ENCODE measurements around the gene CHCHD3. TPM values are rescaled to one million over a fixed set of nuclear protein-coding genes. Genes with fewer than 3 reads are reported as not detected.

The CHCHD3 gene
- total and polyA plus RNA-seq, 4 donors, result 29.1 to 50.3 (median 36.0) TPM

GRCh38 chr7:132755538-132756483 lies 326.1 kb downstream of the CHCHD3 start:
- Histone ChIP-seq H3K27me3 (ENCODE audit: control insufficient read depth in 1 of 2, insufficient read depth in 2 of 2, low read length in 1 of 2) (peaks cover 0 to 1% of the 10 kb centered on the region in 2 donors), H3K36me3 (ENCODE audit: control insufficient read depth in 1 of 2, insufficient read depth in 2 of 2, low read length in 1 of 2) (no peaks in the 10 kb centered on the region), H3K4me3 (ENCODE audit: low read length in 2 of 2) (no peak overlapping the region), H3K27ac (ENCODE audit: low read depth in 1 of 2, low read length in 2 of 2) (no peak overlapping the region), H3K4me1 (ENCODE audit: control insufficient read depth in 1 of 2, insufficient read depth in 2 of 2, low read length in 2 of 2) (no peaks in the 10 kb centered on the region), H3K9me3 (ENCODE audit: control insufficient read depth, low read length) (no peaks in the 10 kb centered on the region)
- intact Hi-C loops (cut with DNase I), result no loop called here
- no peak for DNase-seq
- 67 to 85% methylated on average over 5 of the region's 5 CpGs for WGBS, 2 donors
- ATAC-seq (ENCODE audit: low FRiP score), result no peak

GRCh38 chr7:132752431-132752830 lies 329.5 kb downstream of the CHCHD3 start:
- intact Hi-C loops (cut with DNase I), result no loop called here
- WGBS, 2 donors, result 87% methylated on average over 2 of the region's 2 CpGs
- DNase-seq (no peak), ATAC-seq (ENCODE audit: low FRiP score) (no peak)
- peaks cover 0 to 1% of the 10 kb centered on the region in 2 donors for H3K27me3 ChIP-seq (ENCODE audit: control insufficient read depth in 1 of 2, insufficient read depth in 2 of 2, low read length in 1 of 2)
- no peaks in the 10 kb centered on the region for H3K36me3 ChIP-seq (ENCODE audit: control insufficient read depth in 1 of 2, insufficient read depth in 2 of 2, low read length in 1 of 2)
- no peaks in the 10 kb centered on the region for H3K9me3 ChIP-seq (ENCODE audit: control insufficient read depth, low read length)
- H3K4me1 ChIP-seq (ENCODE audit: control insufficient read depth in 1 of 2, insufficient read depth in 2 of 2, low read length in 2 of 2), result no peaks in the 10 kb centered on the region
- no peak overlapping the region for H3K27ac ChIP-seq (ENCODE audit: low read depth in 1 of 2, low read length in 2 of 2)
- no peak overlapping the region for H3K4me3 ChIP-seq (ENCODE audit: low read length in 2 of 2)

GRCh38 chr7:132751244-132751647 lies 330.6 kb downstream of the CHCHD3 start:
- Histone ChIP-seq H3K9me3 (ENCODE audit: control insufficient read depth, low read length) (no peaks in the 10 kb centered on the region), H3K27me3 (ENCODE audit: control insufficient read depth in 1 of 2, insufficient read depth in 2 of 2, low read length in 1 of 2) (peaks cover 0 to 1% of the 10 kb centered on the region in 2 donors), H3K4me1 (ENCODE audit: control insufficient read depth in 1 of 2, insufficient read depth in 2 of 2, low read length in 2 of 2) (no peaks in the 10 kb centered on the region), H3K36me3 (ENCODE audit: control insufficient read depth in 1 of 2, insufficient read depth in 2 of 2, low read length in 1 of 2) (no peaks in the 10 kb centered on the region), H3K4me3 (ENCODE audit: low read length in 2 of 2) (no peak overlapping the region), H3K27ac (ENCODE audit: low read depth in 1 of 2, low read length in 2 of 2) (no peak overlapping the region)
- WGBS, 2 donors, result 39 to 46% methylated on average over 8 of the region's 8 CpGs
- DNase-seq, result no peak
- ATAC-seq (ENCODE audit: low FRiP score), result no peak
- intact Hi-C loops (cut with DNase I), result no loop called here

- no peak for ATAC-seq (ENCODE audit: low FRiP score)
- no peaks in the 10 kb centered on the region for H3K9me3 ChIP-seq (ENCODE audit: control insufficient read depth, low read length)
- no peak overlapping the region for H3K4me3 ChIP-seq (ENCODE audit: low read length in 2 of 2)
- 46 to 50% methylated on average over 11 of the region's 11 CpGs for WGBS, 2 donors
- no peak overlapping the region for H3K27ac ChIP-seq (ENCODE audit: low read depth in 1 of 2, low read length in 2 of 2)
- peaks cover 0 to 1% of the 10 kb centered on the region in 2 donors for H3K27me3 ChIP-seq (ENCODE audit: control insufficient read depth in 1 of 2, insufficient read depth in 2 of 2, low read length in 1 of 2)
- no peak for DNase-seq
- H3K36me3 ChIP-seq (ENCODE audit: control insufficient read depth in 1 of 2, insufficient read depth in 2 of 2, low read length in 1 of 2), result no peaks in the 10 kb centered on the region
- no peaks in the 10 kb centered on the region for H3K4me1 ChIP-seq (ENCODE audit: control insufficient read depth in 1 of 2, insufficient read depth in 2 of 2, low read length in 2 of 2)
- intact Hi-C loops (cut with DNase I), result no loop called here
These were observed 331.2 kb downstream of the CHCHD3 start for GRCh38 chr7:132750530-132751217.

- H3K27ac ChIP-seq (ENCODE audit: low read depth in 1 of 2, low read length in 2 of 2), result no peak overlapping the region
- WGBS, 2 donors, result 47 to 62% methylated on average over 7 of the region's 7 CpGs
- H3K4me1 ChIP-seq (ENCODE audit: control insufficient read depth in 1 of 2, insufficient read depth in 2 of 2, low read length in 2 of 2), result no peaks in the 10 kb centered on the region
- H3K27me3 ChIP-seq (ENCODE audit: control insufficient read depth in 1 of 2, insufficient read depth in 2 of 2, low read length in 1 of 2), result peaks cover 0 to 1% of the 10 kb centered on the region in 2 donors
- intact Hi-C loops (cut with DNase I), result no loop called here
- H3K36me3 ChIP-seq (ENCODE audit: control insufficient read depth in 1 of 2, insufficient read depth in 2 of 2, low read length in 1 of 2), result no peaks in the 10 kb centered on the region
- DNase-seq (no peak), ATAC-seq (ENCODE audit: low FRiP score) (no peak)
- peaks cover 1% of the 10 kb centered on the region for H3K9me3 ChIP-seq (ENCODE audit: control insufficient read depth, low read length)
- no peak overlapping the region for H3K4me3 ChIP-seq (ENCODE audit: low read length in 2 of 2)
These were observed 331.8 kb downstream of the CHCHD3 start for GRCh38 chr7:132750096-132750495.

GRCh38 chr7:132745510-132745909 lies 336.4 kb downstream of the CHCHD3 start:
- intact Hi-C loops (cut with DNase I), result no loop called here
- no peak overlapping the region for H3K4me3 ChIP-seq (ENCODE audit: low read length in 2 of 2)
- no peaks in the 10 kb centered on the region for H3K36me3 ChIP-seq (ENCODE audit: control insufficient read depth in 1 of 2, insufficient read depth in 2 of 2, low read length in 1 of 2)
- H3K4me1 ChIP-seq (ENCODE audit: control insufficient read depth in 1 of 2, insufficient read depth in 2 of 2, low read length in 2 of 2), result peaks cover 0 to 4% of the 10 kb centered on the region in 2 donors
- no peaks in the 10 kb centered on the region for H3K27me3 ChIP-seq (ENCODE audit: control insufficient read depth in 1 of 2, insufficient read depth in 2 of 2, low read length in 1 of 2)
- no peak for ATAC-seq (ENCODE audit: low FRiP score)
- no peak overlapping the region for H3K27ac ChIP-seq (ENCODE audit: low read depth in 1 of 2, low read length in 2 of 2)
- H3K9me3 ChIP-seq (ENCODE audit: control insufficient read depth, low read length), result peaks cover 1% of the 10 kb centered on the region
- no peak for DNase-seq

GRCh38 chr7:132743974-132744373 lies 337.9 kb downstream of the CHCHD3 start:
- Histone ChIP-seq H3K27ac (ENCODE audit: low read depth in 1 of 2, low read length in 2 of 2) (no peak overlapping the region), H3K36me3 (ENCODE audit: control insufficient read depth in 1 of 2, insufficient read depth in 2 of 2, low read length in 1 of 2) (no peaks in the 10 kb centered on the region), H3K27me3 (ENCODE audit: control insufficient read depth in 1 of 2, insufficient read depth in 2 of 2, low read length in 1 of 2) (no peaks in the 10 kb centered on the region), H3K9me3 (ENCODE audit: control insufficient read depth, low read length) (peaks cover 1% of the 10 kb centered on the region), H3K4me3 (ENCODE audit: low read length in 2 of 2) (no peak overlapping the region), H3K4me1 (ENCODE audit: control insufficient read depth in 1 of 2, insufficient read depth in 2 of 2, low read length in 2 of 2) (peaks cover 0 to 4% of the 10 kb centered on the region in 2 donors)
- WGBS, 2 donors, result 89 to 95% methylated on average over 2 of the region's 2 CpGs
- ATAC-seq (ENCODE audit: low FRiP score) (no peak), DNase-seq (no peak)
- intact Hi-C loops (cut with DNase I), result no loop called here

- intact Hi-C loops (cut with DNase I), result no loop called here
- Histone ChIP-seq H3K9me3 (ENCODE audit: control insufficient read depth, low read length) (peaks cover 3% of the 10 kb centered on the region), H3K36me3 (ENCODE audit: control insufficient read depth in 1 of 2, insufficient read depth in 2 of 2, low read length in 1 of 2) (no peaks in the 10 kb centered on the region), H3K27ac (ENCODE audit: low read depth in 1 of 2, low read length in 2 of 2) (no peak overlapping the region), H3K27me3 (ENCODE audit: control insufficient read depth in 1 of 2, insufficient read depth in 2 of 2, low read length in 1 of 2) (no peaks in the 10 kb centered on the region), H3K4me3 (ENCODE audit: low read length in 2 of 2) (no peak overlapping the region), H3K4me1 (ENCODE audit: control insufficient read depth in 1 of 2, insufficient read depth in 2 of 2, low read length in 2 of 2) (peaks cover 0 to 4% of the 10 kb centered on the region in 2 donors)
- ATAC-seq (ENCODE audit: low FRiP score), result no peak
- WGBS, 2 donors, result 5 to 8% methylated on average over 4 of the region's 4 CpGs
- DNase-seq, result no peak
These were observed 339.7 kb downstream of the CHCHD3 start for GRCh38 chr7:132742189-132742612.

Measured in aorta (tissue), 5 donors.